HepG2 (cell line): ENCODE results near the gene TPST2. TPM values are rescaled to one million over a fixed set of nuclear protein-coding genes. Genes with fewer than 3 reads are reported as not detected.

Experiments used
- ATAC-seq: fragments of 200-7000 bp; cut with Tn5 transposase; 3 replicates; pipeline ENCODE4 v1.9.1; 2020; ENCODE audit warnings: mild to moderate bottlenecking, moderate library complexity
- Bru-seq: library from RNA; stranded (reverse); fragments of 400-500 nt; gene quantifications from one replicate; lab custom pipeline; 2021; lab: Mats Ljungman, UMichigan
- BruChase-seq, 2 experiments: library from RNA; stranded (reverse); fragments of 400-500 nt; gene quantifications; one replicate each; lab custom pipeline; 2021; lab: Mats Ljungman, UMichigan
- BruUV-seq: library from RNA; stranded (reverse); fragments of 400-500 nt; replicated peaks from 2 replicates; lab custom pipeline; 2021; lab: Mats Ljungman, UMichigan
- CTCF ChIA-PET: fragments of 300-600 bp; formaldehyde crosslinking; extraction: SDS; loops from one replicate; lab custom pipeline; 2021; ENCODE audit warnings: low total read pairs, inconsistent platforms, low intra/inter-chr PET ratio; lab: Yijun Ruan, JAX
- POLR2A ChIA-PET: fragments of 350-600 bp; sonication (Branson Sonifier 250); formaldehyde crosslinking; loops from one replicate; lab custom pipeline; 2020; ENCODE audit warnings: antibody characterized with exemption, inconsistent platforms; lab: Yijun Ruan, JAX
- DNase-seq: peaks from one replicate; pipeline ENCODE4 v3.0.0-alpha.2; 2015; ENCODE audit warnings: low spot score
- FAIRE-seq: peaks from 3 replicates; lab custom pipeline; 2011; peaks lifted over from hg19 to GRCh38; lab: Jason Lieb, UNC
- H2AFZ ChIP-seq: one replicate; pipeline ENCODE4 v1.6.1; 2011; ENCODE audit warnings: low read length, inconsistent platforms
- H3K27ac ChIP-seq: fragments of 300-600 bp; 3 replicates; pipeline ENCODE4 v1.8.0; 2011; ENCODE audit warnings: mixed run types, mild to moderate bottlenecking, mixed read lengths, low read length, inconsistent platforms; ENCODE audit not compliant: insufficient read depth; ENCODE audit errors: extremely low read length
- H3K27me3 ChIP-seq, 2 experiments: fragments of 200-600 bp in 1 of 2; 2 replicates in 1 of 2; 3 replicates in 1 of 2; pipeline versions ENCODE4 v1.6.0 to v1.8.0; 2011; ENCODE audit warnings: low read length in 2 of 2, mild to moderate bottlenecking in 2 of 2, moderate library complexity in 2 of 2, inconsistent platforms in 1 of 2; ENCODE audit not compliant: insufficient read depth in 2 of 2, control insufficient read depth in 1 of 2
- H3K36me3 ChIP-seq, 2 experiments: fragments of 200-600 bp in 1 of 2; replicated peaks in 1 of 2; 2 replicates in 1 of 2; 3 replicates in 1 of 2; pipeline versions ENCODE4 v1.5.1 to v1.8.0; 2011; ENCODE audit warnings: low read length in 2 of 2, inconsistent platforms in 1 of 2; ENCODE audit not compliant: insufficient read depth in 2 of 2, control insufficient read depth in 1 of 2
- H3K4me1 ChIP-seq: 2 replicates; pipeline ENCODE4 v1.5.1; 2012; ENCODE audit warnings: low read length, inconsistent platforms; ENCODE audit not compliant: insufficient read depth
- H3K4me2 ChIP-seq: 2 replicates; pipeline ENCODE4 v1.6.0; 2011; ENCODE audit warnings: low read depth, low read length, inconsistent platforms
- H3K4me3 ChIP-seq, 3 experiments: fragments of 200-600 bp in 1 of 3; sonication (generic), shearing (Covaris generic) in 1 of 3; replicated peaks in 1 of 3; 2 replicates each; pipeline ENCODE4 v1.5.1; 2011 to 2016; ENCODE audit warnings: low read length in 3 of 3, inconsistent platforms in 2 of 3, low read depth in 2 of 3, mild to moderate bottlenecking in 2 of 3, control low read depth in 1 of 3, mixed read lengths in 1 of 3; ENCODE audit not compliant: insufficient read depth in 1 of 3
- H3K79me2 ChIP-seq: one replicate; pipeline ENCODE4 v1.6.1; 2011; ENCODE audit warnings: low read length, inconsistent platforms; ENCODE audit not compliant: insufficient read depth
- H3K9ac ChIP-seq: 2 replicates; pipeline ENCODE4 v1.6.0; 2011; ENCODE audit warnings: mild to moderate bottlenecking, low read depth, low read length, inconsistent platforms; ENCODE audit not compliant: insufficient read depth
- H3K9me3 ChIP-seq: 2 replicates; pipeline ENCODE4 v1.5.1; 2012; ENCODE audit warnings: mild to moderate bottlenecking, low read length
- H4K20me1 ChIP-seq: 2 replicates; pipeline ENCODE4 v1.6.0; 2011; ENCODE audit warnings: inconsistent platforms, mild to moderate bottlenecking, low read length, moderate library complexity; ENCODE audit not compliant: insufficient read depth
- ARNT2 ChIP-seq: sonication (generic); formaldehyde crosslinking; IDR thresholded peaks from 2 replicates; pipeline ENCODE4 v1.8.0; 2022; ENCODE audit warnings: mild to moderate bottlenecking, low read depth, missing genetic modification reagents, moderate library complexity
- ELK4 ChIP-seq: sonication (generic); formaldehyde crosslinking; IDR thresholded peaks from 2 replicates; pipeline ENCODE4 v1.9.0; 2021; ENCODE audit warnings: missing genetic modification reagents, borderline replicate concordance
- MXI1 ChIP-seq: IDR thresholded peaks from 3 replicates; pipeline ENCODE4 v1.6.1; 2012; ENCODE audit warnings: low read depth, low read length, inconsistent platforms, borderline replicate concordance
- NONO ChIP-seq, 2 experiments: fragments of 450-650 bp in 1 of 2; sonication (generic) in 1 of 2; formaldehyde crosslinking in 1 of 2; IDR thresholded peaks in 1 of 2; conservative IDR thresholded peaks in 1 of 2; 2 replicates each; pipeline versions ENCODE4 v1.6.1 to v1.8.0; 2017 to 2022; ENCODE audit warnings: mild to moderate bottlenecking in 1 of 2, missing genetic modification reagents in 1 of 2, moderate library complexity in 1 of 2
- POLR2A ChIP-seq, 2 experiments: IDR thresholded peaks; 2 replicates each; pipeline ENCODE4 v1.6.1; 2011; ENCODE audit warnings: low read depth in 2 of 2, low read length in 2 of 2, mild to moderate bottlenecking in 1 of 2, moderate library complexity in 1 of 2; ENCODE audit not compliant: insufficient read depth in 1 of 2
- TBX2 ChIP-seq: sonication (generic); formaldehyde crosslinking; IDR thresholded peaks from 2 replicates; pipeline ENCODE4 v1.5.0; 2020; ENCODE audit warnings: missing genetic modification reagents, mild to moderate bottlenecking, borderline replicate concordance
- ZBED4 ChIP-seq: sonication (generic); formaldehyde crosslinking; IDR thresholded peaks from 2 replicates; pipeline ENCODE4 v1.4.0; 2020; ENCODE audit warnings: missing genetic modification reagents, borderline replicate concordance
- ZFY ChIP-seq: sonication (generic); formaldehyde crosslinking; IDR thresholded peaks from 2 replicates; pipeline ENCODE4 v1.4.0; 2020; ENCODE audit warnings: missing genetic modification reagents
- ZIK1 ChIP-seq: sonication (generic); formaldehyde crosslinking; IDR thresholded peaks from 2 replicates; pipeline ENCODE4 v1.5.0; 2020; ENCODE audit warnings: mild to moderate bottlenecking, low read depth, missing genetic modification reagents, borderline replicate concordance
- WGBS: methylation state at CpG from one replicate; pipeline ENCODE4 v1.1.6; 2017; ENCODE audit warnings: low lambda C conversion rate; 5-methylcytosine and 5-hydroxymethylcytosine counted together
- in situ Hi-C: cut with HindIII; loops from 2 replicates; pipeline ENCODE4 v1.10.0; 2017; ENCODE audit warnings: low pct_unique_long_range_greater_than_20kb; ENCODE audit not compliant: extremely low pct_ligation_motif_present
- intact Hi-C: fragments of 100-400 bp; cut with micrococcal nuclease; formaldehyde crosslinking; loops from one replicate; pipeline ENCODE4 v1.10.0; 2022; ENCODE audit not compliant: unreplicated experiment
- long read RNA-seq, 2 experiments: library from RNA in 1 of 2; library from polyadenylated mRNA in 1 of 2; stranded (forward) in 1 of 2; unstranded in 1 of 2; transcript quantifications; one replicate each; pipeline ENCODE4 v2.0.0, GENCODE V29; 2019 to 2022
- polyA minus RNA-seq, 3 experiments: library from RNA; depleted of rRNA, polyadenylated mRNA; stranded (reverse); fragments of >200 nt; gene quantifications; 2 replicates each; pipeline ENCODE4 v1.2.3, GENCODE V29; 2011; ENCODE audit warnings: low replicate concordance in 1 of 3
- polyA plus RNA-seq, 8 experiments: library from polyadenylated mRNA; depleted of rRNA in 3 of 8; stranded (reverse) in 7 of 8; unstranded in 1 of 8; fragments of >200 nt; fragmentation: Illumina TruSeq in 4 of 8; extraction: Trizol in 4 of 8; gene quantifications; 2 replicates each; pipeline versions ENCODE4 v1.2.1 to v1.2.3, GENCODE V29; 2011 to 2016; ENCODE audit warnings: low read depth in 4 of 8, missing spikeins in 1 of 8, mixed read lengths in 1 of 8; ENCODE audit not compliant: insufficient read depth in 1 of 8
- total RNA-seq, 5 experiments: library from RNA; depleted of rRNA; stranded (reverse); fragments of >200 nt; fragmentation: Illumina TruSeq; extraction: Trizol; gene quantifications; 2 replicates each; pipeline ENCODE4 v1.2.3, GENCODE V29; 2016; ENCODE audit warnings: low read depth in 1 of 5

Gene TPST2
- 9.2 and 15.2 TPM in 2 replicates for total RNA-seq (2016; rRNA removed; fragmentation: Illumina TruSeq; extraction: Trizol)
- 10.0 and 10.4 TPM in 2 replicates for total RNA-seq (2016; cell fraction: cytosol; rRNA removed; fragmentation: Illumina TruSeq; extraction: Trizol; ENCODE audit: low read depth)
- 7.8 and 13.5 TPM in 2 replicates for total RNA-seq (2016; cell fraction: insoluble cytoplasmic fraction; rRNA removed; fragmentation: Illumina TruSeq; extraction: Trizol)
- total RNA-seq (2016; cell fraction: membrane; rRNA removed; fragmentation: Illumina TruSeq; extraction: Trizol) = 17.6 and 23.3 TPM in 2 replicates
- total RNA-seq (2016; cell fraction: nucleus; rRNA removed; fragmentation: Illumina TruSeq; extraction: Trizol) = 10.0 and 10.8 TPM in 2 replicates
- polyA plus RNA-seq (2011; rRNA removed) = 23.8 and 29.5 TPM in 2 replicates
- polyA plus RNA-seq (2011; cell fraction: cytosol; rRNA removed) = 27.5 and 32.7 TPM in 2 replicates
- polyA plus RNA-seq (2011; cell fraction: nucleus; rRNA removed) = 21.6 and 24.3 TPM in 2 replicates
- polyA plus RNA-seq (2012) = 9.2 and 17.3 TPM in 2 replicates
- polyA plus RNA-seq (2016; cell fraction: cytosol; fragmentation: Illumina TruSeq; extraction: Trizol; ENCODE audit: low read depth) = 13.1 and 15.0 TPM in 2 replicates
- 10.0 and 11.2 TPM in 2 replicates for polyA plus RNA-seq (2016; cell fraction: insoluble cytoplasmic fraction; fragmentation: Illumina TruSeq; extraction: Trizol; ENCODE audit: low read depth)
- 19.3 and 21.6 TPM in 2 replicates for polyA plus RNA-seq (2016; cell fraction: membrane; fragmentation: Illumina TruSeq; extraction: Trizol; ENCODE audit: low read depth)
- polyA plus RNA-seq (2016; cell fraction: nucleus; fragmentation: Illumina TruSeq; extraction: Trizol; ENCODE audit: insufficient read depth, low read depth) = 16.7 and 18.4 TPM in 2 replicates
- polyA minus RNA-seq (2011; rRNA and poly(A)+ RNA removed; ENCODE audit: low replicate concordance) = 13.6 and 45.9 TPM in 2 replicates
- polyA minus RNA-seq (2011; cell fraction: cytosol; rRNA and poly(A)+ RNA removed) = 10.1 and 10.6 TPM in 2 replicates
- polyA minus RNA-seq (2011; cell fraction: nucleus; rRNA and poly(A)+ RNA removed) = 11.7 and 12.1 TPM in 2 replicates
- Bru-seq, nascent RNA = percentile 47 among the genes with signal in this experiment
- percentile 52 among the genes with signal in this experiment for BruChase-seq, experiment 1, labeled RNA remaining after a 6-hour chase
- BruChase-seq, experiment 2, labeled RNA remaining after a 2-hour chase = percentile 53 among the genes with signal in this experiment
- long read RNA-seq, experiment 1, full-length matches to known transcripts = 29 of 36 reads
- long read RNA-seq, experiment 1, partial matches to known transcripts = 1 of 36 reads
- long read RNA-seq, experiment 1, other reads (novel, unspliced or antisense) = 6 of 36 reads
- long read RNA-seq, experiment 2, full-length matches to known transcripts = 17 of 26 reads
- long read RNA-seq, experiment 2, partial matches to known transcripts = 4 of 26 reads
- long read RNA-seq, experiment 2, other reads (novel, unspliced or antisense) = 5 of 26 reads

GRCh38 chr22:26589845-26590736, at the start of gene TPST2:
TPST2 (minus strand) TSS chr22:26590132; CDS start chr22:26541630, 48,502 bp downstream.
- no peaks in the 10 kb centered on the region for H3K9me3 ChIP-seq
- DNase-seq = peak; percentile 38
- peak within 1 kb of the TSS; percentile 73 for H3K9ac ChIP-seq
- WGBS = under 1% methylated on average over 11 of the region's 72 CpGs
- peak within 1 kb of the TSS; percentile 92 for H2AFZ ChIP-seq
- no peaks in the 10 kb centered on the region for H3K36me3 ChIP-seq
- peak within 1 kb of the TSS; percentile 67 for H3K27ac ChIP-seq
- peak; percentile 84 for ATAC-seq
- no peaks in the 10 kb centered on the region; a peak in 1 of 5 replicates for H3K27me3 ChIP-seq
- H3K79me2 ChIP-seq = peaks cover 10% of the 10 kb centered on the region
- H3K4me1 ChIP-seq = peaks cover 26% of the 10 kb centered on the region
- ChIA-PET CTCF (no interaction called here), POLR2A (no interaction called here)
- FAIRE-seq = no peak
- peak within 1 kb of the TSS; percentile 97 for H3K4me2 ChIP-seq
- no peaks in the 10 kb centered on the region for H4K20me1 ChIP-seq
- in situ Hi-C loops (no loop called here), intact Hi-C loops (loop anchor here (5.0 kb wide), 1 partner anchor 78 kb away; the partner anchor contains the start of gene TFIP11)
- BruUV-seq = no TSS peak
- H3K4me3 ChIP-seq = peak within 1 kb of the TSS; percentile 83 to 99 (median 87)
- peak; percentile 53 for TF ChIP-seq ZFY
- peak; percentile 22; the same call in 1 of the 2 replicates for TF ChIP-seq ARNT2 (CRISPR knock-in tag)
- TF ChIP-seq MXI1 = peak; percentile 47; the same call in 1 of the 3 replicates
- TF ChIP-seq TBX2 (CRISPR knock-in tag) = 0 out of 2 replicates have a peak, but pooled peaks have one; percentile 30
- 0 out of 2 replicates have a peak, but pooled peaks have one; percentile 40 for TF ChIP-seq ZIK1 (CRISPR knock-in tag)
- TF ChIP-seq ZBED4 (CRISPR knock-in tag) = no peak; the same call in 1 of the 2 replicates
- no peak for TF ChIP-seq NONO (IDR thresholded peaks at IDR 0.05)
- TF ChIP-seq NONO (CRISPR knock-in tag; conservative IDR thresholded peaks at IDR 0.05) = no peak
- TF ChIP-seq ELK4 (CRISPR knock-in tag) = no peak
- peak in 1 of 2 experiments; percentile 77; a peak in 2 of 4 replicates for TF ChIP-seq POLR2A (IDR thresholded peaks at IDR 0.05; ENCODE audit: insufficient read depth in 1 of 2, low read depth in 2 of 2, low read length in 2 of 2)
